Adrenal gland (tissue), 12 donors: ENCODE measurements around the gene PLEKHD1. TPM values are rescaled to one million over a fixed set of nuclear protein-coding genes. Genes with fewer than 3 reads are reported as not detected.

Experiments
- DNase-seq, 7 donors: peaks; one replicate each; pipeline ENCODE4 v3.0.0-alpha.2; 2019 to 2020
- H3K27ac ChIP-seq, 5 donors: fragments of 200-600 bp; sonication (generic) in 4 of 5; 1 replicate in 3 of 5; 2 replicates in 2 of 5; pipeline versions ENCODE4 v1.5.1 to v1.8.0; 2016 to 2020; ENCODE audit warnings: mild to moderate bottlenecking in 1 of 5
- H3K27me3 ChIP-seq: fragments of 200-600 bp; 2 replicates; pipeline ENCODE4 v1.8.0; 2021
- H3K36me3 ChIP-seq, 2 donors: fragments of 200-600 bp; replicated peaks in 1 of 2; 1 replicate in 1 of 2; 2 replicates in 1 of 2; pipeline versions ENCODE4 v1.5.1 to v1.8.0; 2018 to 2022
- H3K4me1 ChIP-seq, 2 donors: fragments of 200-600 bp; replicated peaks in 1 of 2; 1 replicate in 1 of 2; 2 replicates in 1 of 2; pipeline versions ENCODE4 v1.5.1 to v1.8.0; 2018 to 2021
- H3K4me3 ChIP-seq, 4 donors: fragments of 200-600 bp; sonication (generic) in 3 of 4; one replicate each; pipeline ENCODE4 v1.5.1; 2016 to 2018
- H3K9me3 ChIP-seq, 3 donors: fragments of 200-600 bp; sonication (generic) in 1 of 3; replicated peaks in 1 of 3; 1 replicate in 2 of 3; 2 replicates in 1 of 3; pipeline versions ENCODE4 v1.5.1 to v1.8.0; 2016 to 2021
- POLR2A ChIP-seq, 2 donors: fragments of 450-650 bp; IDR thresholded peaks; one replicate each; pipeline ENCODE4 v1.6.1; 2017; ENCODE audit warnings: antibody characterized with exemption in 2 of 2, mild to moderate bottlenecking in 2 of 2, moderate library complexity in 1 of 2
- WGBS, 4 donors: extraction: QIAGEN DNeasy Blood & Tissue Kit in 2 of 4; methylation state at CpG; one replicate each; pipeline versions ENCODE4 v1.1.5 to v1.1.7; 2013 to 2017; 5-methylcytosine and 5-hydroxymethylcytosine counted together
- intact Hi-C, 2 donors: fragments of 100-400 bp; cut with DNase I; formaldehyde crosslinking; loops; one replicate each; pipeline versions ENCODE4 v1.14.1 to v1.15.0; 2022 to 2023
- polyA plus RNA-seq, 3 donors: library from polyadenylated mRNA; stranded (reverse); fragments of 200-250 nt in 2 of 3; fragments of 350-450 nt in 1 of 3; fragmentation: Illumina TruSeq in 1 of 3; extraction: RNeasy Lipid Tissue Mini Kit (QIAGEN cat#74804) in 1 of 3; gene quantifications; one replicate each; pipeline ENCODE4 v1.2.3, GENCODE V29; 2013 to 2014
- total RNA-seq, 9 donors: library from RNA; depleted of rRNA in 4 of 9; stranded (reverse); fragments of >200 nt in 4 of 9; fragments of 120-200 nt in 1 of 9; fragmentation: NEBNext Ultra II Directional in 1 of 9; extraction: Animal tissue kit (Norgen Biotek cat#: 25700) in 1 of 9; gene quantifications; one replicate each; pipeline versions ENCODE4 v1.1.0 to v1.2.4, GENCODE V29; 2013 to 2023
- TF ChIP-seq, protein P1 (sequence below), 6 experiments: fragments of 450-650 bp in 4 of 6; fragments of 200-600 bp in 2 of 6; sonication (generic) in 1 of 6; IDR thresholded peaks; 1 replicate in 5 of 6; 2 replicates in 1 of 6; pipeline versions ENCODE4 v1.5.1 to v1.8.0; 2016 to 2021; ENCODE audit warnings: antibody characterized with exemption in 6 of 6, mild to moderate bottlenecking in 2 of 6, moderate library complexity in 1 of 6
- donor health status: healthy with polysubstance abuse.
- donor health status: Bipolar disorder and iron deficiency.
- donor health status: DM: yes; HTN: yes; CAD: no.
- donor health status: DM: no; HTN: no; CAD: no.
- donor health status: DM: no; HTN: no; CAD: no.
- donor health status: DM: yes; HTN: yes; CAD: no.

Gene PLEKHD1
- total and polyA plus RNA-seq, 12 donors: 0.04 to 0.25 (median 0.14) TPM; not detected in 3

DNA sequence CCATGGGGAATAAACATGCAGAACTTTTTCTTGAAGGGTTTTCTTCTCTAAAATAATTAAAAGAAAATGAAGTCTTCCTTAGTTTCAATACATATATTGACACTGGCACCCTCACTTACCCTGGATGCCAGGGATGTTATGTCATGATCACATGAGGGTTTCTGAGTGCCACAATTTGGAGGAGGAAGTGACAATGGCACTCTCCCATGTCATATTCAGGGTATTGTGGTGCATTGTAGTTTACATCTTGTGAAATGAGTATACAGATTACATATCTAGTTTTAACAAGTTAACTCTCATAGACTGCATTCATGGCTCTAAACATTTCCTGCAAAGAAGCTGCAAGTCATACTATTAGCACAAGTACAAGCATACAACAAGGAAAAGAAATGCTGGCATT lies 52.4 kb downstream of the PLEKHD1 start:
- Histone ChIP-seq H3K27ac (no peak overlapping the region), H3K27me3 (peaks cover 5% of the 10 kb centered on the region), H3K4me1 (peaks cover 0 to 9% of the 10 kb centered on the region in 2 donors), H3K36me3 (no peaks in the 10 kb centered on the region), H3K9me3 (no peaks in the 10 kb centered on the region), H3K4me3 (no peak overlapping the region)
- TF ChIP-seq, protein P1, sequence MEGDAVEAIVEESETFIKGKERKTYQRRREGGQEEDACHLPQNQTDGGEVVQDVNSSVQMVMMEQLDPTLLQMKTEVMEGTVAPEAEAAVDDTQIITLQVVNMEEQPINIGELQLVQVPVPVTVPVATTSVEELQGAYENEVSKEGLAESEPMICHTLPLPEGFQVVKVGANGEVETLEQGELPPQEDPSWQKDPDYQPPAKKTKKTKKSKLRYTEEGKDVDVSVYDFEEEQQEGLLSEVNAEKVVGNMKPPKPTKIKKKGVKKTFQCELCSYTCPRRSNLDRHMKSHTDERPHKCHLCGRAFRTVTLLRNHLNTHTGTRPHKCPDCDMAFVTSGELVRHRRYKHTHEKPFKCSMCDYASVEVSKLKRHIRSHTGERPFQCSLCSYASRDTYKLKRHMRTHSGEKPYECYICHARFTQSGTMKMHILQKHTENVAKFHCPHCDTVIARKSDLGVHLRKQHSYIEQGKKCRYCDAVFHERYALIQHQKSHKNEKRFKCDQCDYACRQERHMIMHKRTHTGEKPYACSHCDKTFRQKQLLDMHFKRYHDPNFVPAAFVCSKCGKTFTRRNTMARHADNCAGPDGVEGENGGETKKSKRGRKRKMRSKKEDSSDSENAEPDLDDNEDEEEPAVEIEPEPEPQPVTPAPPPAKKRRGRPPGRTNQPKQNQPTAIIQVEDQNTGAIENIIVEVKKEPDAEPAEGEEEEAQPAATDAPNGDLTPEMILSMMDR (IDR thresholded peaks at IDR 0.05): no peak
- TF ChIP-seq POLR2A (IDR thresholded peaks at IDR 0.05): no peak
- intact Hi-C loops: loop anchor here in 1 of 2 donors (5.0 kb wide), 1 partner anchor 35 kb away; the partner anchor contains the start of gene CCDC177
- no peak for DNase-seq

DNA sequence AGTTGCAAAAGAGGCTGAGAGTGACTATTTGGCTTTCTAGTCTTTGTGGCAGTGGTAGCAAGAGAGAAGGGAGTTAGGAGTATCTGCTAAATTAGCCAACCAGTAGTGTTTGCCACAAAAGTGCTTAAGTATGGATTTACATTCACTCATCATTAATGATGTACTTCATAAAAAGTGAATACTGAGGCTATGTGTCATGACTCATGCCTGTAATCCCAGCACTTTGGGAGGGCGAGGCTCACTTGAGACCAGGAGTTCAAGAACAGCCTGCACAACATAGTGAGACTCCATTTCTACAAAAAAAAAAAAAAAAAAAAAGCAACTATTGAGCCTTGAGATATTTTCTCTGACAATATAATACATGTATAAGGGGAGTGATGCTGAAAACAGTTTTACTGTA lies 53.4 kb downstream of the PLEKHD1 start:
- TF ChIP-seq, protein P1 (IDR thresholded peaks at IDR 0.05): no peak
- no peak for TF ChIP-seq POLR2A (IDR thresholded peaks at IDR 0.05)
- intact Hi-C loops: loop anchor here (2.0 to 5.0 kb wide), 2 partner anchors 34 to 35 kb away; partner anchors contain the start of gene CCDC177 (in 1 of the 2)
- H3K4me3 ChIP-seq: no peak overlapping the region

DNA sequence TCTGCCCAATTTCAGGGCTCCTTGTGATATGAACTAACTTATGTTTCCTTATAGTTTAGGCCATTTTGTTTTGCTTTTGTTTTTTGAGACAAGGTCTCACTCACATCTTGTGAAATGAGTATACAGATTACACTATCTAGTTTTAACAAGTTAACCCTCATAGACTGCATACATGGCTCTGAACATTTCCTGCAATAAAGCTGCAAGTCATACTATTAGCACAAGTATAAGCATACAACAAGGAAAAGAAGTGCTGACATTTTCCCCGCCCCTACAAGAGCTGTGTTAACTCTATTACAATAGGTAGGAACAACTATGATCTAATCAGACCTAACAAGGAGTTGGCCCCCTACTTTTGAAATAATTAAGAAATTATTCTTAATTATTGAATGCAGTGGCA lies 54.2 kb downstream of the PLEKHD1 start:
- intact Hi-C loops: loop anchor here (2.0 to 5.0 kb wide), 2 partner anchors 34 kb away; partner anchors contain the start of gene CCDC177 (in 1 of the 2)
- no peak overlapping the region for H3K27ac ChIP-seq
- no peak for DNase-seq
- peaks cover 5% of the 10 kb centered on the region for H3K27me3 ChIP-seq
- TF ChIP-seq, protein P1 (IDR thresholded peaks at IDR 0.05): no peak
- TF ChIP-seq POLR2A (IDR thresholded peaks at IDR 0.05): no peak
- no peaks in the 10 kb centered on the region for H3K9me3 ChIP-seq
- WGBS, 4 donors: 88 to 100% (median 90%) methylated on average over 1 of the region's 1 CpG
- no peaks in the 10 kb centered on the region for H3K36me3 ChIP-seq
- no peak overlapping the region for H3K4me3 ChIP-seq
- H3K4me1 ChIP-seq: peaks cover 0 to 9% of the 10 kb centered on the region in 2 donors

More for the DNA sequence above, 53.4 kb downstream of the PLEKHD1 start:
- Histone ChIP-seq H3K4me1 (peaks cover 0 to 9% of the 10 kb centered on the region in 2 donors), H3K27ac (no peak overlapping the region), H3K9me3 (no peaks in the 10 kb centered on the region), H3K27me3 (peaks cover 5% of the 10 kb centered on the region), H3K36me3 (no peaks in the 10 kb centered on the region)
- no peak for DNase-seq
- 86 to 96% (median 95%) methylated on average over 1 of the region's 1 CpG for WGBS, 4 donors

DNA sequence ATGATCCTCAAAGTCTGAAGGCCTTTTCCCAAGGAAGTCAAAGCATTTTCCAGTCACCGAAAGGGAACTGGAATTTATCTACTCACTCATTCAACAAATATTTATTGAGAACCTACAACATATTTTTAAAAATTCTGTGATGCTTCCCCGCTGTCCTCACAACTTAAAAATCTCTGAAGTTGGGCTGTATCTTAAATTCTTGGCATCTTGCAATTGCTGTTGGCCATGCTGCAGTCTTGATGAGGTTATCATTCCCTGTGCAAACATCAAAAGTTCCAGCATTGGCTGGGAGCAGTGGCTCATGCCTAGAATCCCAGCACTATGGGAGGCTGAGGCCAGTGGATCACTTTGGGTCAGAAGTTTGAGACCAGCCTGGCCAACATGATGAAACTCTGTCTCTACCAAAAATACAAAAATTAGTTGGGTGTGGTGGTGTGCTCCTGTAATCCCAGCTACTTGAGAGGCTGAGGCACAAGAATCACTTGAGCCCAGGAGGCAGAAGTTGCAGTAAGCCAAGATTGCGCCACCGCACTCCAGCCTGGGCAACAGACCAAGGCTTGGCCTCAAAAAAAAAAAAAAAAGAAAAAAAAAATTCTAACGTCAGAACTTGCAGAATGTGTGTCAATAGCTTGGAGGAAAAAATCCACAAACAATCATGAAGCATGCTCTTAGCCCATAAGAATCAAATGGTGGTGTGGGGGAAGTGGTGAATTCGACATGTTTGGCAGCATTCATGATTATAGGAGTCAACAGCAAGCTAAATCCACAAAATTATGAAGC lies 55.3 kb downstream of the PLEKHD1 start:
- WGBS, 4 donors: 44 to 53% (median 50%) methylated on average over 6 of the region's 6 CpGs
- TF ChIP-seq POLR2A (IDR thresholded peaks at IDR 0.05): no peak
- TF ChIP-seq, protein P1 (IDR thresholded peaks at IDR 0.05): no peak
- Histone ChIP-seq H3K36me3 (no peaks in the 10 kb centered on the region), H3K27me3 (peaks cover 3% of the 10 kb centered on the region), H3K9me3 (no peaks in the 10 kb centered on the region), H3K4me1 (peaks cover 0 to 9% of the 10 kb centered on the region in 2 donors), H3K4me3 (no peak overlapping the region), H3K27ac (no peak overlapping the region)
- peak; percentile 58 to 85 (median 76) for DNase-seq
- intact Hi-C loops: loop anchor here (2.0 to 5.0 kb wide), 2 partner anchors 32 to 33 kb away; partner anchors contain the start of gene CCDC177 (in 1 of the 2)
